ENCODE measurements around the gene AKT1S1.

Gene AKT1S1

DNA sequence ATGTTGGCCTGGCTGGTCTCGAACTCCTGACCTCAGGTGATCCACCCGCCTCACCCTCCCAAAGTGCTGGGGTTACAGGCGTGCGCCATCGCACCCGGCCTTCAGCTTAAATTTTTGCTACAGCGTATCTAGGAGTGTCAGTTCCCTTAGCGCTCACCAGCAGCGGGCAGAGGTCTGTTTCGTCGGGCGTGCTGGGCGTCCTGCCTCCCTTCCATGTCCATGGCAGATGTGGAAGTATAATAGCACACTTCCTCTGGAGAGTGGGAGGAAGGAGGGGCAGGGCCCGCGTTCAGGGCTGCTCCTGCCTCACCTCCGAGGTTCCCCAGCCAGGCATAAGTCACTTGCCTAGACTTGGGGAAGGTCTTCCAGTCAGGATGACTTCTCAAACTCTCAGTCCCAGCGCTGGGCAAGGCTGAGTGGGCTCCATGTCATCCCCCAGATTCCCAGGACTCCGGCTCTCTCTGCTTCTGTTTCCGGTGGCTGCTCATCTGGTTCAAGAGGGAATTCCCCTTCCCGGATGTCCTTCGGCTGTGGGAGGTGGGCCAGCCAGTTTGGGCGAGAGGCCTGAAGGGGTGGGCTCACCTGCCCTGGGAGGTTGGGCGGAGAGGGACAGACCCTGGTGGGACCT, 10.0 kb upstream of the AKT1S1 start:
- Histone ChIP-seq H3K27ac (no peak overlapping the region), H3K4me3 (no peak overlapping the region)
- TF ChIP-seq, protein P1, sequence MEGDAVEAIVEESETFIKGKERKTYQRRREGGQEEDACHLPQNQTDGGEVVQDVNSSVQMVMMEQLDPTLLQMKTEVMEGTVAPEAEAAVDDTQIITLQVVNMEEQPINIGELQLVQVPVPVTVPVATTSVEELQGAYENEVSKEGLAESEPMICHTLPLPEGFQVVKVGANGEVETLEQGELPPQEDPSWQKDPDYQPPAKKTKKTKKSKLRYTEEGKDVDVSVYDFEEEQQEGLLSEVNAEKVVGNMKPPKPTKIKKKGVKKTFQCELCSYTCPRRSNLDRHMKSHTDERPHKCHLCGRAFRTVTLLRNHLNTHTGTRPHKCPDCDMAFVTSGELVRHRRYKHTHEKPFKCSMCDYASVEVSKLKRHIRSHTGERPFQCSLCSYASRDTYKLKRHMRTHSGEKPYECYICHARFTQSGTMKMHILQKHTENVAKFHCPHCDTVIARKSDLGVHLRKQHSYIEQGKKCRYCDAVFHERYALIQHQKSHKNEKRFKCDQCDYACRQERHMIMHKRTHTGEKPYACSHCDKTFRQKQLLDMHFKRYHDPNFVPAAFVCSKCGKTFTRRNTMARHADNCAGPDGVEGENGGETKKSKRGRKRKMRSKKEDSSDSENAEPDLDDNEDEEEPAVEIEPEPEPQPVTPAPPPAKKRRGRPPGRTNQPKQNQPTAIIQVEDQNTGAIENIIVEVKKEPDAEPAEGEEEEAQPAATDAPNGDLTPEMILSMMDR (IDR thresholded peaks at IDR 0.05): no peak
- DNase-seq (ENCODE audit: low spot score): no peak

DNA sequence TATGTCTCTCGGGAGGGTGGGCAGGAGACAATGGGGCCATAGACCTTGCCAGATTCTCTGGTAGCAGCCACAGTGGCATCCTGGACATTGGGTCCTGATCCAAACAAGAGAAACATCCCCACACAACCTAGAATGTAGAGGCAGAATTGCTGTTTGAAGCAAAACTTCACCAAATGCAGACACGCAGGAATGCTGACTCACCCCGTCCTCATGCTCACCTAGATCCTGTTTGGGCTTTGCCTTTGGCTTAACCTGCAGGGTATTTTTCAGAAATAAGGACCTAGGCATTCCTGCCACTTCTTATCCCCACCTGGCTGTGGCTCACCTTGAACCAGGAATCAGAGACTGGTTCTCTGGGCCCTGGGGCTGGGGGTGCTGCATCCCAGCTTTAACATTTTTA, 7.6 kb upstream of the AKT1S1 start:
- H3K4me3 ChIP-seq: no peak overlapping the region

DNA sequence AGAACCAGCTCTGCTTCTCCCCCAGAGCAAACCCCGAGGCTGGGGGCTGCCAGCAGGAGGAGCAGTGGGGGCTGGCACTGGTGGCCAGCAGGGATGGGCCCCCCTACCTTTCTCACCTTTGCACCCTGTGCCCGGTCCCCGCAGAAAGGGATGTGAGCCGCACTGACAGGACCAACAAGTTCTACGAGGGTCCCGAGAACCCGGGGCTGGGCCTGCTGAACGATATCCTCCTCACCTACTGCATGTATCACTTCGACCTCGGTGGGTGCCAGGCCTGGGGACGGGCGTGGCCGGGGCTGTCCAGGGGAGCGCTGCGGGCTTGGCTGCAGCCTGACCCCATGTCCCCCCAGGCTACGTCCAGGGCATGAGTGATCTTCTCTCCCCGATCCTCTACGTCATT, 7.0 kb upstream of the AKT1S1 start:
- TF ChIP-seq, protein P1 (IDR thresholded peaks at IDR 0.05): no peak
- no peak overlapping the region for H3K27ac ChIP-seq
- no peak overlapping the region for H3K4me3 ChIP-seq
- DNase-seq (ENCODE audit: low spot score): no peak

More for the DNA sequence above, 7.6 kb upstream of the AKT1S1 start:
- DNase-seq (ENCODE audit: low spot score): no peak
- TF ChIP-seq, protein P1 (IDR thresholded peaks at IDR 0.05): no peak
- no peak overlapping the region for H3K27ac ChIP-seq

DNA sequence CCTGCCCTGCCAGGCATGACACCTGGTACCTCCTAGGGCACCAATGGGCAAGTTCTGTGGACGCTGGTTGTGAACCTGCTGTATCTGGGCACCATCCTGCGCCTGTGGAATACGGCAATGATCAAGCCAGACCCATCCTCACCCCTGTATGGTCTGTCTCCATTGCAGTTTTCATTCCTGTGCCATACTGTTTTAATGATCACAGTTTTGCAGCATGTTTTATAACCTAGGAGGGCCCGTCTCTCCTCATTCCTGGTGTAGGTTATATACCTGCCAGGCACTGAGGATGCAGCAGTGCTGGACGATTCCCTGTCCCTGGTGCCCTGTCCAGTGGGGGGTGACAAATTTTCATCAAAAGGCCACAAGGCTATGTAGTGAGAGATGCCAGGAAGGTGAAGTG, 5.9 kb upstream of the AKT1S1 start:
- H3K27ac ChIP-seq: no peak overlapping the region
- TF ChIP-seq, protein P1 (IDR thresholded peaks at IDR 0.05): no peak
- no peak overlapping the region for H3K4me3 ChIP-seq
- DNase-seq (ENCODE audit: low spot score): no peak

DNA sequence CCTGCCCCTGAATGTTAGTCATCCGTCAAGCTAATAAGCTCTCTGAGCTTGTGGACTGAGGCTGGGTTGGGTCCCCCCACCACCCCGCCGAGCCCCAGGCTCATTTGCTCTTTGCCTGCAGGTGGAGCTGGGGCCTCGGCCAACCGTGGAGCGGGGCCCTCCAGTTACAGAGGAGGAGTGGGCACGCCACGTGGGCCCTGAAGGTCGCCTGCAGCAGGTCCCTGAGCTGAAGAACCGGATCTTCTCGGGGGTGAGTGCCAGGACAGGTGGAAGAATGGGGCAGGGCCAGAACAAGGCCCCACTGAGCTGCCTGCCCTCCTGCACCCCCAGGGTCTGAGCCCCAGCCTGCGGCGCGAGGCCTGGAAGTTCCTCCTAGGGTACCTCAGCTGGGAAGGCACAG, 5.5 kb upstream of the AKT1S1 start:
- TF ChIP-seq, protein P1 (IDR thresholded peaks at IDR 0.05): no peak
- Histone ChIP-seq H3K27ac (no peak overlapping the region), H3K4me3 (no peak overlapping the region)
- DNase-seq (ENCODE audit: low spot score): no peak

DNA sequence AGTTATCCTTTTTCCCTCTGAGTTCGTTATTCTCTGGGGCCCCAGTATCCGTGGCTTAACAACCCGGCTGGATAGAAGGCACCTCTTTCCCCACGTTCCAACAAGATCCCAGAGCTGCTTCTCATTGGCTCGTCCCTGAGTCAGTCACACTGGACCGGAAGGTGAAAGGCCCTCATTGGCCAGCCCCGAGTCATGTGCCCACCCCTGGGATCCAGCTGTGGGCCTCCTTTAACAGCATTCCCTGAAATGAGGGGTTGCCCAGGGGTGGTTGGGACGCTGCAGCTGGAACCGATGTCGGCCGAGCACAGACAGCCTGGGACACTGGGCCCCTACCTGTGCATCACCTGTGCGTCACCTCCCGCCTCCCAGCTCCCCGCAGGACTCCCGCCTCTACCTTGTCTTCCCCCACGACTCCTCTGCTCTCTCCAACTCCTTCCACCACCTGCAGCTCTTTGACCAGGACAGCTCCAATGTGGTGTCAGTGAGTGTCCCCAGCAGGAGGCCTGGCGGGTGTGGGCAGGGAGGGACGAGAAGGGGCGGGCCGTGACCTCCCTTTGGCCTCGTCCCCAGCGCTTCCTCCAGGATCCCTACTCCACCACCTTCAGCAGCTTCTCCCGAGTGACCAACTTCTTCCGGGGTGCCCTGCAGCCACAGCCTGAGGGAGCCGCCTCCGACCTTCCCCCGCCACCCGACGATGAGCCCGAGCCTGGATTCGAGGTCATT, 4.7 kb upstream of the AKT1S1 start:
- Histone ChIP-seq H3K4me3 (no peak overlapping the region), H3K27ac (no peak overlapping the region)
- TF ChIP-seq, protein P1 (IDR thresholded peaks at IDR 0.05): no peak
- no peak for DNase-seq (ENCODE audit: low spot score)

DNA sequence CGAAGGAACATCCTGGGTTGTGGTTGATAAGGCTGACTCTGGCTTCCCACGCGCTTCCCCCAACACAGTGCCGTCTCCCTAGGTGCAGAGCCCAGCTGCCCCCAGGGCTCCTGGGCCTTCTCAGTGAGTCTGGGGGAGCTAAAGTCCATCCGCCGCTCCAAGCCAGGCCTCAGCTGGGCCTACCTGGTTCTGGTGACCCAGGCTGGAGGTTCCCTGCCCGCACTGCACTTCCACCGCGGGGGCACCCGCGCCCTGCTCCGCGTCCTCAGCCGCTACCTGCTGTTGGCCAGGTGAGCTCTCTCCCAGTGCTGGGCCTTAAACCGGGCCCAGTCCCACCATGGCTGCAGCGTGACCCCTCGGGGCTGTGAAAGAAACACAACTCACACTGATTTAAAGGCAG, 4.0 kb upstream of the AKT1S1 start:
- H3K27ac ChIP-seq: no peak overlapping the region
- H3K4me3 ChIP-seq: no peak overlapping the region
- DNase-seq (ENCODE audit: low spot score): no peak
- TF ChIP-seq, protein P1 (IDR thresholded peaks at IDR 0.05): no peak
